HFF-Myc (cell line): Measurements from ENCODE around the gene UBE2G2.

Experiments
- DNase-seq: peaks from one replicate; pipeline ENCODE4 v3.0.0-alpha.2; 2011; ENCODE audit warnings: low read depth; ENCODE audit errors: extremely low read depth
- H3K4me3 ChIP-seq: replicated peaks from 2 replicates; pipeline ENCODE4 v1.5.1; 2011; ENCODE audit warnings: low read depth, mild to moderate bottlenecking, control low read depth, low read length
- TF ChIP-seq, protein P1 (sequence below): IDR thresholded peaks from 2 replicates; pipeline ENCODE4 v1.5.1; 2012; ENCODE audit warnings: mild to moderate bottlenecking, low read depth, low read length, control low read depth; ENCODE audit errors: missing control alignments

Gene UBE2G2

DNA sequence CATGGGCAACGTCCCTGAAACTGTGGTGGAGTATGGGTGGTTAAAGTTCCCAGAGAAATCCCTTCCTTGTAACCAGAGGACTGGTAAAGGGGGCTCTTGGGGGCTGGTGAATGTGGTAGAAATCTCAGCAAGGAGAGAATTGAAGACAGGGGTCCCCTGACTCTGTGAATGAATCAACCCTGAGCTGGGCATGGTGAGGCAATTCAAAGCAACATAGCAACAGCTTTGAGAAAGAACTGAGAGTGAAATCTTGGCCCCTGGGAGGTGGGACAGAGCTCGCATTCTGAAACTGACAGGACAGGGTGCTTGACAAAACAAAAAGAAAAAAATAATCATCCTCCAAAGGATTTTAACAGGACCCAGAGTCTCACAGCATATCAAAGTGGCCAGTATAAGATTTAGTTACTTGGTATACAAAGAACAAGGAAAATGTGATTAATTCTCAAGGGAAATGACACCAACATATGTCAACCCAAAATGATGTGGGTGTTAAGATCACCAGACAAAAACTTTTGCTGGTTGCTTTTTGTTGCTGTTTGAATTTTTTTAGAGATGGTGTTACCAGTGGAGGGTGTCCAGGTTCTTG, 28.0 kb upstream of the UBE2G2 start:
- no peak for DNase-seq
- TF ChIP-seq, protein P1, sequence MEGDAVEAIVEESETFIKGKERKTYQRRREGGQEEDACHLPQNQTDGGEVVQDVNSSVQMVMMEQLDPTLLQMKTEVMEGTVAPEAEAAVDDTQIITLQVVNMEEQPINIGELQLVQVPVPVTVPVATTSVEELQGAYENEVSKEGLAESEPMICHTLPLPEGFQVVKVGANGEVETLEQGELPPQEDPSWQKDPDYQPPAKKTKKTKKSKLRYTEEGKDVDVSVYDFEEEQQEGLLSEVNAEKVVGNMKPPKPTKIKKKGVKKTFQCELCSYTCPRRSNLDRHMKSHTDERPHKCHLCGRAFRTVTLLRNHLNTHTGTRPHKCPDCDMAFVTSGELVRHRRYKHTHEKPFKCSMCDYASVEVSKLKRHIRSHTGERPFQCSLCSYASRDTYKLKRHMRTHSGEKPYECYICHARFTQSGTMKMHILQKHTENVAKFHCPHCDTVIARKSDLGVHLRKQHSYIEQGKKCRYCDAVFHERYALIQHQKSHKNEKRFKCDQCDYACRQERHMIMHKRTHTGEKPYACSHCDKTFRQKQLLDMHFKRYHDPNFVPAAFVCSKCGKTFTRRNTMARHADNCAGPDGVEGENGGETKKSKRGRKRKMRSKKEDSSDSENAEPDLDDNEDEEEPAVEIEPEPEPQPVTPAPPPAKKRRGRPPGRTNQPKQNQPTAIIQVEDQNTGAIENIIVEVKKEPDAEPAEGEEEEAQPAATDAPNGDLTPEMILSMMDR: no peak
- no peak overlapping the region for H3K4me3 ChIP-seq

DNA sequence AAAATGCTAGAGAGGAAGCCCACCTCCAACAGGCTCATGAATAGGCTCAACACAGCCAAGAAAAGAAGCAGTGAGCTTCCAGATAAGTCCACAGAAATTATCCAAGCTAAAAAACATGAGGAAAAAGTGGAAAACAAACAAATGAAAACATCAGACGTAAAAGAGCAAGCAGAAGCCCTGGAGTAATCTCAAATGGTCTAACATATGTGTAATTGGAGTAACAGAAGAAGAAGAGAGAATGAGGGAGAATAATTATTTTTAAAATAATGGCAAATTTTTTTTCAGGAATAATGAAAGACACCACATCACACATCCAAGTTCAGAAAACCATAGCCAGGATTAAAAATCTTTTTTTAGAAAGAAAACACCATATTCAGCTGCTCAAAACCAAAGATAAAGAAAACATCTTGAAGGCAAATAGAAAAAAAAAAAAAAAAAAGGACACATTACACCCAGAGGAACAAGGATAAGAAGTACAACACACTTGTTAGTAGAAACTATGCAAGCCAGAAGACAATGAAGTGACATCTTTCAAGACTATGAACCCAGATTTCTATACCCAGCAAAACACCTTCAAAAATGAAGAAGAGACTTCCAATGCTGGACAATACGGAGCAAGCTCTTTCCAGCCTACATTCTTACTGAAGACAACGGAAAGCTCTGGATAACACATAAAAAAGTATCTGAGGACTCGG, 26.9 kb upstream of the UBE2G2 start:
- DNase-seq: no peak
- TF ChIP-seq, protein P1: no peak
- H3K4me3 ChIP-seq: no peak overlapping the region

DNA sequence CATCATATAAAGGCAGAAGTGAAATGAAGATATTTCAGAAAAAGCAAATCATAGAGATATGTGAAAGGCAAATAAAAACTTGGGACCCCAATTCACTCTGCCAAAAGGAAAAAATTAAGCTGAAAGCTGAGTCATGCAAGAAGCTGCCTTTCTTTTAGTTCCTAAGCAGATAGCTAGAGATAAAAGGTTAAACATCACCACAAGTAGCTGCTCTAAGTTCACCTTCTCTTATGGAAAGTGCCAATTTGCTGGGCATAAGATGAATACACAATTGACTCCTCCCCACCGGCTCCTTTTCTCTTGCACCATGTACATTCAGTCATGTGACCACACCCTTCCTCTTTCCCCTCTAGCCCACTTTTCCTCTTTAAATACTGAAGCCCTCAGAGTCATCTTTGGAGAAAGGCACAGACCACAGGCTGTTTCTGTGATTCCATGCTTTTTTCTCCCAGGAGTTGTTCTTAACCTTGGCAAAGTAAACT, 21.6 kb upstream of the UBE2G2 start:
- DNase-seq: no peak
- TF ChIP-seq, protein P1: no peak
- no peak overlapping the region for H3K4me3 ChIP-seq

DNA sequence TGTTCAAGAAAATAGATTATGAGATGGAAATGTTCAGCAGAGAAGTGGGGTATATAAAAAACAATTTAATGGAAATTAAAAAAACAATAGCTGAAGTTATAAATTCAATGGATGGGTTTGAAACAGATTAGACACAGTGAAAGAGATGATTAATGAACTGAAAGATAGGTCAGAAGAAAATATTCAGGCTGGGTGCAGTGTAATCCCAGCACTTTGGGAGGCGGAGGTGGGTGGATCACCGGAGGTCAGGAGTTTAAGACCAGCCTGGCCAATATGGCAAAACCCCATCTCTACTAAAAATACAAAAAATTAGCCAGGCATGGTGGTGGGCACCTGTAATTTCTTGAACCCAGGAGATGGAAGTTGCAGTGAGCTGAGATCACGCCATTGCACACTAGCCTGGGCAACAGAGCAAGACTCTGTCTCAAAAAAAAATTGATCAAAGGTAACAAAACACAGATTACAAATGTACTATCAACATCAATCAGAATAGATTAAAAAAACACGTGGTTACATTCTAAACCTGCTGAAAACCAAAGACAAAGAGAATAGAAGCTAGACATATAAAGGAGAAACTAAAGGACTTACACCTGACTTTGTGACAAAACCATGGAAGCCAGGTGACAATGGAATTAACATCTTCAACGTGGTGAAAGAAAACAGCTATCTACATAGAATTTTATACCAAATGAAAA, 21.0 kb upstream of the UBE2G2 start:
- H3K4me3 ChIP-seq: no peak overlapping the region
- TF ChIP-seq, protein P1: no peak

DNA sequence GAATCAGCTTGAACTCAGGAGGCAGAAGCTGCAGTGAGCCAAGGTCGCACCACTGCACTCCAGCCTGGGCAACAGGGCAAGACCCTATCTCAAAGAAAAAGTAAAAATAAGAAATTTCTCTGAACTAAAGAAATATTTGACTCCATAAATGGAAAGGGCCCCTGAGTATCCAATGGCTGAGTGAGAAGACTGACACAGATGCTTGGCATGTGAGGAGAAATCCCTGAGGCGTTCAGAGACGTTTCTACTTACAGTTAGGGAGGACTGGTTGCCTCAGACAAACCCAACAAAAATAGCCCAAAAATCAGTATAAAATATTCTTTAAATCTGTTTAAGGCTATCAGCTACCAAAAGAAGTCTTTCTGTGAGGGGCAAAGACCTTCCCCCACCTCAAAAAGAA, 19.2 kb upstream of the UBE2G2 start:
- TF ChIP-seq, protein P1: no peak
- DNase-seq: no peak
- H3K4me3 ChIP-seq: no peak overlapping the region

More for the DNA sequence above, 21.0 kb upstream of the UBE2G2 start:
- no peak for DNase-seq

DNA sequence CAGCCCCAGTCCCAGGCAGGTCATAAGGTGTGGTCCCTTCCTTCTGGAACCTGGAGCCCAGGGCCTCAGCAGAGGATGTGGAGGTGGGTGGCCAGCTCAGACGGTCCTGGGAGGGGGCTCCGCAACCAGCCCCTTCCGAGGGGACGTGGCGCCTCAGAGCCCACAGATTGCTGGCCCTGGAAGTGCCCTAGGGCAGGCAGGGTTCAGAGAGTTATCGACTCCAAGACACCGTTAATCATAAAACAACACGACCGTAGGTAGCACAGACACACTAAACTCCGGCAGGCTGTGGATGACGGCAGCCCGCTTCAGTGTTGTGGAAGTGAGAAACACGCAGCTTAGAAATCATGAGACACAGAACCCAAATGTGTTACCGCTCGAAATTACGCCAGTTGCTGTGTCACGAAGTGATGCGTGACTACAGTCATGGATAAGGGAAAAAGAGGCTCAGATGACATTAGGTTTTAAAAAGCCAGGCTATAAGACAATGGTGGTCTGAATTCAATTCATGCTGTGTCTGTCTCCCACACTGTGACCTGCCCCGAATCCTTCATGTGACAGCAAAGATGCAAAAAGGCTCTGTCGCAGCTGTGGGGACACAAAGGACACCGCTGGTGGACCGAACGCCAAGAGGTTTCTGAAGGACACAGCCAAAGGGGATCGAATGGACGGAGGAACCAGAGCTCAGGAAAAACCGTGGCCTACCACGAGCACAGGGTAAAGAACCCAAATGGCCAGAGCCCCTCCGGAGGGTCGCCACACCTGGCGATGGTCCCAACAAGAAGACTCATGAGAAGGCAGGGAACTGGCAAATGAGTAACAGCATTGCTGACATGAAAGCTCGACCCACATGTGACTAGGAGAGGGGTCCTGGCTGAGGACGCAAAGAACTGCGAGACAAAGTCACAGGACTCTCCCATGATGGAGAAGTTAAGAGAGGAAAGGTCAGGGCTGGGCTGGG, 17.9 kb upstream of the UBE2G2 start:
- no peak overlapping the region for H3K4me3 ChIP-seq
- DNase-seq: no peak
- TF ChIP-seq, protein P1: no peak
